ENCODE results near the gene AJAP1. TPM values are rescaled to one million over a fixed set of nuclear protein-coding genes. Genes with fewer than 3 reads are reported as not detected.

Gene AJAP1
- total RNA-seq, 1 experiment from 2014 or later = 15.1 TPM

- Histone ChIP-seq H3K4me3 (ENCODE audit: insufficient read depth, low read depth, low read length) (no peak overlapping the region), H3K36me3 (replicated peaks; ENCODE audit: control insufficient read depth, insufficient read depth, low read length) (no peaks in the 10 kb centered on the region), H3K27me3 (ENCODE audit: control insufficient read depth, insufficient read depth, low read length) (no peaks in the 10 kb centered on the region)
- no peak for DNase-seq
Measured at GRCh38 chr1:4728319-4729089, 74.1 kb downstream of the AJAP1 start.

- H3K36me3 ChIP-seq (replicated peaks; ENCODE audit: control insufficient read depth, insufficient read depth, low read length) = no peaks in the 10 kb centered on the region
- DNase-seq = no peak
- H3K4me3 ChIP-seq (ENCODE audit: insufficient read depth, low read depth, low read length) = no peak overlapping the region
- H3K27me3 ChIP-seq (ENCODE audit: control insufficient read depth, insufficient read depth, low read length) = no peaks in the 10 kb centered on the region
Measured at GRCh38 chr1:4729090-4729471, 74.7 kb downstream of the AJAP1 start.

DNA sequence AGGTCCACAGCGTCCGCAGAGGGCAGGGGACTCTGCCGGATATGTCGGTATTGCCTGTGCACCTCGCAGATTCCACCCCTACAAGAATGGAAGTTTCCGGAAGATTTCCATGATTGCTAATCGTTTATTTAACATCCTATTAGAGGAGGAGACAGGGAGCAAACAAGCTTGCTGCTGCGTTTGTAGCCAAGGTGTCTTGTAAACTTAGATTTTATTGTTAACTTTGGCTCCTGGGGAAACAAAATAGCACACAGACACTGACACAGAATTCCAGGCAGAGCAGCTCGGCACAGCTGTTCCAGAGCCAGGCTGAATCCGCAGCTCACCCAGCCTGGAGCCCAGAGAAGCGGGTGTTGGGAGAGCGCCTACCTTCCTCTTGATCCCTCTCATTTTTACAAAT is 75.7 kb downstream of the AJAP1 start:
- H3K27me3 ChIP-seq (ENCODE audit: control insufficient read depth, insufficient read depth, low read length) = no peaks in the 10 kb centered on the region
- H3K4me3 ChIP-seq (ENCODE audit: insufficient read depth, low read depth, low read length) = no peak overlapping the region
- no peak for DNase-seq
- H3K36me3 ChIP-seq (replicated peaks; ENCODE audit: control insufficient read depth, insufficient read depth, low read length) = no peaks in the 10 kb centered on the region

- Histone ChIP-seq H3K27me3 (ENCODE audit: control insufficient read depth, insufficient read depth, low read length) (no peaks in the 10 kb centered on the region), H3K36me3 (replicated peaks; ENCODE audit: control insufficient read depth, insufficient read depth, low read length) (no peaks in the 10 kb centered on the region), H3K4me3 (ENCODE audit: insufficient read depth, low read depth, low read length) (no peak overlapping the region)
- DNase-seq = no peak
Measured at GRCh38 chr1:4733446-4734177, 79.2 kb downstream of the AJAP1 start.

DNA sequence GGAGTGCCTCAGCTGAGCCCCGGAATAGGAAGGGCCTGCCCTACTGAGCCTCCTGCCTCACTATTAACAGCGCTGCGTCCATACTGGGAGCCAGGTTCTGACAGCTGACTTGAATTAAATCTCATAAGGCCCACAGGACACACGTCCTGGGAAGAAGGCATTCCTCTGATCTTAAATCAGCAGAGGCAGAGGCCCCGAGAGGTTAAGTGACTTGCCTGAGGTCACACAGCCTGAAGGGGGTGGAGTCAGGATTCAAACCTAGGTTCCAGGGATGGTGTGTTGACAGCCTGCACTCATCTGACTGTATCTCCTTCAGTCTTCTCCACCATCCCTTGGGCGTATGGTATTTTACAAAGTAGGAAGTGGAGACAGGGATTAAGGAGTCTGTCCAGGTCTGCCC is 79.8 kb downstream of the AJAP1 start:
- no peaks in the 10 kb centered on the region for H3K27me3 ChIP-seq (ENCODE audit: control insufficient read depth, insufficient read depth, low read length)
- no peak for DNase-seq
- H3K4me3 ChIP-seq (ENCODE audit: insufficient read depth, low read depth, low read length) = no peak overlapping the region
- H3K36me3 ChIP-seq (replicated peaks; ENCODE audit: control insufficient read depth, insufficient read depth, low read length) = no peaks in the 10 kb centered on the region

GRCh38 chr1:4734791-4735190 is 80.4 kb downstream of the AJAP1 start:
- no peak for DNase-seq
- Histone ChIP-seq H3K36me3 (replicated peaks; ENCODE audit: control insufficient read depth, insufficient read depth, low read length) (no peaks in the 10 kb centered on the region), H3K27me3 (ENCODE audit: control insufficient read depth, insufficient read depth, low read length) (no peaks in the 10 kb centered on the region), H3K4me3 (ENCODE audit: insufficient read depth, low read depth, low read length) (no peak overlapping the region)

DNA sequence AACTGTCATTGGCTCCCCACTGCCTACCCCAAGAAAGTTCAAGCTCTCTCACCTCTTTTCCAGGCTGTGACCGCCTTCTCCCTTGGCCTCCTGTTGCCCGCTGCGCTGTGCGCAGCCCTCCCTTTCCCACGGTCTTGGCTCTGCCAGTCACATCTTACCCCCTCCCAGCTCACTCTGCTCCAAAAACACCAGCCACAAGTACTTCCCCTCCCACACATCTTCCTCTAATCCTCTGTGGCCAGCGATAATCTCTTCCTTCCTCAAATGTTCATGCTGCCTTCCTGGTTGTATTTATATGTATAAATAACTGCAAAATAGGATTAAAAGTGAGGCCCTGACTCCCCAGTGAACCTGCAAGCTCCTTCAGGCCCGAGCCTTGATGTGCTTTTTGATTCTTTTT is 81.8 kb downstream of the AJAP1 start:
- no peak for DNase-seq
- Histone ChIP-seq H3K4me3 (ENCODE audit: insufficient read depth, low read depth, low read length) (no peak overlapping the region), H3K27me3 (ENCODE audit: control insufficient read depth, insufficient read depth, low read length) (no peaks in the 10 kb centered on the region), H3K36me3 (replicated peaks; ENCODE audit: control insufficient read depth, insufficient read depth, low read length) (no peaks in the 10 kb centered on the region)

DNA sequence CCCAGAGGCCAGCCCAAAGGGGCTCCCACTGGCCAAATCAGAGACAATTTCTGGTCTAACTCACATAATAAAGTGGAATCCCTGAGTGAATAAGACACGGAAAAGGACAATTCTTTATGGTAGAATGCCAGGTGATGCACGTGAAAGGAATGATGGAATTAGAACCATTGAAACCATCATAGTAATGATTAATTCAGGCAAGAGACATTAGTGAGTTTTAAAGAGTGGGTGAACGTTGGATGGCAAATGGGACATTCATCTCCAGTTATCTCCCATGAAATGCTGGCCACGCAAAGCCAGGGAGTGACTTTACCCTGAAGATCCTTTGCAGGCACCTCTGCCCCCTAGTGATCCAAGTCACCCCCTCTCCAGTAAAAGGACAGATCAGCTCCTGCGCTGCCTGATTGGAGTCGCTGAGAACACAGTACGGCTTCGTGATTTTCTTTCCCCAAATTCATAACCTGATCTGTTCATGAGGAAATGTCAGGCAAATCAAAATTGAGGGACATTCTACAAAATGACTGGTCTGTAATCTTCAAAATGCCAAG is 87.5 kb downstream of the AJAP1 start:
- Histone ChIP-seq H3K4me3 (ENCODE audit: insufficient read depth, low read depth, low read length) (no peak overlapping the region), H3K27me3 (ENCODE audit: control insufficient read depth, insufficient read depth, low read length) (no peaks in the 10 kb centered on the region), H3K36me3 (replicated peaks; ENCODE audit: control insufficient read depth, insufficient read depth, low read length) (no peaks in the 10 kb centered on the region)
- DNase-seq = peak; percentile 75

DNA sequence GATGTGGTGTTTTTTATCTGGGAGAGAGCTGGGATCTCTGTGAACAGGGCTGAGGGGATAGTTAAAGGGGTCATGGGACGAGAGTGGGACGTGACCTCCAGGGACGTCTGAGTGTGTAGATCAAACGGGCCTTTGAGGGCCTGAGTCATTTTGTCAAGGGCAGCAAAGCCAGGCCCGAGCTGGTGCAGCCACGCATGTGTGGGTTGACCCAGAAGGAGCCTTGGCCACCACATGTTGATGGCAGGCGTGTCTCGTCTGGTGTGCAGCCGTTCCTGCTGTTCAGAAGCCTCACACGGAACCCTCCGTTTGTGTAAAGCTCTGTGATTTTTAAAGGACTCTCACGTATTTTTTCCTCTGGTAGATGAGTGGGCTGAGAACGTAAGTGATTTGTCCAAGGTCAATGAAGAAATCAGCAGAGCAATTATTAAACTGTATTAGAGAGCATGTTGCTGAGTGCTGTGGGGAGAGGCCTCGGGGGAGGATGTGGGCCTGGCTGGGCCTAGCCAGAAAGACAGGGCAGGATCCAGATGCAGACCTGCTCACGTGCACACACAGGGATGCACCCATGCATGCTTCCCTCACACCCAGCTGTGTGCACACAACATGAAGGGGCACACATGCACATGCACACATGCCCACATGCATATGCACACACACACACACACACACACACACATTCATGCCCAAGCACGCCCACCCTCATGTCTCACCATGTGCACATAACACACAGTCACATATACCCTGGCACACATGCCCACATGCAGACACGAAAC is 89.8 kb downstream of the AJAP1 start:
- Histone ChIP-seq H3K4me3 (ENCODE audit: insufficient read depth, low read depth, low read length) (no peak overlapping the region), H3K27me3 (ENCODE audit: control insufficient read depth, insufficient read depth, low read length) (no peaks in the 10 kb centered on the region), H3K36me3 (replicated peaks; ENCODE audit: control insufficient read depth, insufficient read depth, low read length) (no peaks in the 10 kb centered on the region)
- no peak for DNase-seq

DNA sequence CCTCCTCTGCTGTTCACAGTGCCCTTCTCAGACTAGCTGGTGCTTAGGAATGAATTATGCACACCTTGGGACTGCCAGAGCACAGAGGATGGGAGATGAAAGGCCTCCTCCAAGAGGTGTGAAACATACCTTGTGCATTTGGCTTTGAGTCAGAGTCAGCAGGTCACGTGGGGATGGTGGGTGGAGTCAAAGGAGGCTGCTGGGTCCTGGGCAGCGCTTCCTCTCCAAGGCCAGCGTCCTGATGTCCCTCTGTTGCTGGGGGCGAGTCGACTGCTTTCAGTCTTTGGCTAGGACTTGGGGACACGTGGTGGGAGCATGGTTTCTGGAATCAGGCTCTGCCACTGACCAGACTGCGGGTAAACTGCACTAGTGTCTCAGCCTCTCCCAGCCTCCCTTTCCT is 91.2 kb downstream of the AJAP1 start:
- H3K4me3 ChIP-seq (ENCODE audit: insufficient read depth, low read depth, low read length) = no peak overlapping the region
- H3K27me3 ChIP-seq (ENCODE audit: control insufficient read depth, insufficient read depth, low read length) = no peaks in the 10 kb centered on the region
- DNase-seq = no peak
- H3K36me3 ChIP-seq (replicated peaks; ENCODE audit: control insufficient read depth, insufficient read depth, low read length) = no peaks in the 10 kb centered on the region

DNA sequence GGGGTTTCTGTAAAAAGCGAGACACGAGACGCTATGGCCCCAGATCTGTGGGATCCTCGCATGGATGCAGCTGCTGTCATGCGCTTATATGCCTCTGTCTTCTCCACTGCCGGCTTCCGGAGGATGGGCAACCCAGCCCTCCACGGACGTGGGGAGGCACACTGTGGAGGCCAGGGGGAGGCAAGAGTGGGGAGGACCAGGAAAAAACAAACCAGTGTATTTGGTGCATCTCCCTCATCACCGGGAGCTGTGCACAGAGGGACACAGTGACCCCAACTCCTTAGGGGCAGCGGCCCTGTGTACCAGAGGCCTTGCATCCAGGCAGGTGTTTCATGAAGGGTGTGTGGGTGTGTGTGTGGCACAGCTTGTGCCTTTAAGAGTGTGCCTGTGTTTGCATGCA is 95.0 kb downstream of the AJAP1 start:
- no peak for DNase-seq
- H3K36me3 ChIP-seq (replicated peaks; ENCODE audit: control insufficient read depth, insufficient read depth, low read length) = no peaks in the 10 kb centered on the region
- H3K4me3 ChIP-seq (ENCODE audit: insufficient read depth, low read depth, low read length) = no peak overlapping the region
- H3K27me3 ChIP-seq (ENCODE audit: control insufficient read depth, insufficient read depth, low read length) = no peaks in the 10 kb centered on the region; the same call in 1 of the 2 replicates

DNA sequence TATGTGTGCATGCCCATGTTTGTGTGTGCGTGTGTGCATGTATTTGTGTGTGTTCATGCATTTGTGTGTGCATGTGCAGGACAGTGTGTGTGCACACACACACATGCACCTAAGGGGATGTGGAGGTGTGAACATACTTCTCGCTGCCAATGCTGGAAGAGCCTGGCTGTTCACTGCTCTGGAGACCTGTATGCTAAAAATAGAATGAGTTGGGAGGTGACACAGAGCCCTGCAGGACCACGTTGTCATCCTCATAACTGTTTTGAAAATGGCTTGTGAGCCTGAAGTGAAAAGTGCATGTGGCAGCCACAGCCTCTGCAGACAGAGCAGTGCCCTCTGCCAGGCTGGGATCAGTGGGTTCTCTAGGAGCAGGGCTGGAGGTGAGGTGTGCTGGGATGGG is 95.8 kb downstream of the AJAP1 start:
- Histone ChIP-seq H3K4me3 (ENCODE audit: insufficient read depth, low read depth, low read length) (no peak overlapping the region), H3K27me3 (ENCODE audit: control insufficient read depth, insufficient read depth, low read length) (no peaks in the 10 kb centered on the region; the same call in 1 of the 2 replicates), H3K36me3 (replicated peaks; ENCODE audit: control insufficient read depth, insufficient read depth, low read length) (no peaks in the 10 kb centered on the region)
- no peak for DNase-seq

- Histone ChIP-seq H3K36me3 (replicated peaks; ENCODE audit: control insufficient read depth, insufficient read depth, low read length) (no peaks in the 10 kb centered on the region), H3K27me3 (ENCODE audit: control insufficient read depth, insufficient read depth, low read length) (no peaks in the 10 kb centered on the region; the same call in 1 of the 2 replicates), H3K4me3 (ENCODE audit: insufficient read depth, low read depth, low read length) (no peak overlapping the region)
- no peak for DNase-seq
Measured at GRCh38 chr1:4752059-4752458, 97.7 kb downstream of the AJAP1 start.

GRCh38 chr1:4754816-4755215 is 100.4 kb downstream of the AJAP1 start:
- DNase-seq = no peak
- Histone ChIP-seq H3K27me3 (ENCODE audit: control insufficient read depth, insufficient read depth, low read length) (no peaks in the 10 kb centered on the region; the same call in 1 of the 2 replicates), H3K36me3 (replicated peaks; ENCODE audit: control insufficient read depth, insufficient read depth, low read length) (no peaks in the 10 kb centered on the region), H3K4me3 (ENCODE audit: insufficient read depth, low read depth, low read length) (no peak overlapping the region)

All from H7 (cell line).